Ectodermal cell (in vitro differentiated cells): Measurements from ENCODE around the gene MAP1B.

ENCODE experiments used
- H3K27ac ChIP-seq: 2 replicates; pipeline ENCODE4 v1.7.0; 2013; ENCODE audit warnings: mild to moderate bottlenecking, low read depth, low read length; ENCODE audit not compliant: insufficient read depth, poor library complexity, severe bottlenecking
- H3K27me3 ChIP-seq: 2 replicates; pipeline ENCODE4 v1.7.0; 2013; ENCODE audit warnings: mild to moderate bottlenecking, low read length; ENCODE audit not compliant: insufficient read depth, control insufficient read depth, poor library complexity, severe bottlenecking
- H3K36me3 ChIP-seq: one replicate; pipeline ENCODE4 v1.7.0; 2013; ENCODE audit warnings: low read length; ENCODE audit not compliant: control insufficient read depth, insufficient read depth
- H3K4me1 ChIP-seq: one replicate; pipeline ENCODE4 v1.7.0; 2013; ENCODE audit warnings: low read length; ENCODE audit not compliant: control insufficient read depth, insufficient read depth
- H3K4me3 ChIP-seq: 2 replicates; pipeline ENCODE4 v1.7.0; 2013; ENCODE audit warnings: low read depth, low read length, control low read depth; ENCODE audit not compliant: insufficient read depth
- H3K9me3 ChIP-seq: 2 replicates; pipeline ENCODE4 v1.7.0; 2013; ENCODE audit warnings: mild to moderate bottlenecking, low read length, moderate library complexity; ENCODE audit not compliant: control insufficient read depth
- WGBS, 2 experiments: methylation state at CpG; one replicate each; pipeline ENCODE4 v1.1.7; 2013; ENCODE audit warnings: missing lambda C conversion rate in 2 of 2; 5-methylcytosine and 5-hydroxymethylcytosine counted together

Gene MAP1B

GRCh38 chr5:72184408-72184807, 77.1 kb downstream of the MAP1B start:
- H3K36me3 ChIP-seq = peaks cover 35% of the 10 kb centered on the region
- no peak overlapping the region for H3K4me3 ChIP-seq
- WGBS, 2 experiments = 88 to 100% methylated on average over 2 to 3 of the region's 3 CpGs
- H3K27ac ChIP-seq = peak overlapping the region; percentile 92
- no peaks in the 10 kb centered on the region for H3K27me3 ChIP-seq
- no peaks in the 10 kb centered on the region for H3K9me3 ChIP-seq
- peaks cover 50% of the 10 kb centered on the region for H3K4me1 ChIP-seq

- Histone ChIP-seq H3K36me3 (peaks cover 35% of the 10 kb centered on the region), H3K27ac (no peak overlapping the region), H3K4me3 (no peak overlapping the region), H3K9me3 (no peaks in the 10 kb centered on the region), H3K4me1 (peaks cover 38% of the 10 kb centered on the region), H3K27me3 (no peaks in the 10 kb centered on the region)
- 94 to 96% methylated on average over 10 of the region's 10 CpGs for WGBS, 2 experiments
These were observed 78.4 kb downstream of the MAP1B start for GRCh38 chr5:72185496-72186329.

GRCh38 chr5:72187388-72188075, 80.3 kb downstream of the MAP1B start:
- Histone ChIP-seq H3K4me3 (no peak overlapping the region), H3K9me3 (no peaks in the 10 kb centered on the region), H3K36me3 (peaks cover 36% of the 10 kb centered on the region), H3K27me3 (no peaks in the 10 kb centered on the region), H3K4me1 (peaks cover 27% of the 10 kb centered on the region), H3K27ac (no peak overlapping the region)
- WGBS, 2 experiments = 83 to 88% methylated on average over 5 of the region's 5 CpGs

GRCh38 chr5:72188166-72188565, 80.9 kb downstream of the MAP1B start:
- no peak overlapping the region for H3K27ac ChIP-seq
- H3K27me3 ChIP-seq = no peaks in the 10 kb centered on the region
- H3K36me3 ChIP-seq = peaks cover 42% of the 10 kb centered on the region
- 100% methylated on average over 2 of the region's 2 CpGs for WGBS, 2 experiments
- H3K4me1 ChIP-seq = peaks cover 21% of the 10 kb centered on the region
- H3K9me3 ChIP-seq = no peaks in the 10 kb centered on the region
- H3K4me3 ChIP-seq = no peak overlapping the region

GRCh38 chr5:72189146-72189545, 81.9 kb downstream of the MAP1B start:
- peaks cover 46% of the 10 kb centered on the region for H3K36me3 ChIP-seq
- 92 to 95% methylated on average over 2 of the region's 2 CpGs for WGBS, 2 experiments

GRCh38 chr5:72191404-72191803, 84.1 kb downstream of the MAP1B start:
- WGBS, 2 experiments = 93 to 95% methylated on average over 3 of the region's 3 CpGs
- H3K4me3 ChIP-seq = no peak overlapping the region
- H3K36me3 ChIP-seq = peaks cover 51% of the 10 kb centered on the region
- H3K9me3 ChIP-seq = no peaks in the 10 kb centered on the region
- H3K4me1 ChIP-seq = no peaks in the 10 kb centered on the region
- no peak overlapping the region for H3K27ac ChIP-seq
- H3K27me3 ChIP-seq = no peaks in the 10 kb centered on the region

More at GRCh38 chr5:72189146-72189545, 81.9 kb downstream of the MAP1B start:
- no peak overlapping the region for H3K27ac ChIP-seq
- H3K27me3 ChIP-seq = no peaks in the 10 kb centered on the region
- H3K9me3 ChIP-seq = no peaks in the 10 kb centered on the region
- no peak overlapping the region for H3K4me3 ChIP-seq
- H3K4me1 ChIP-seq = peaks cover 11% of the 10 kb centered on the region

GRCh38 chr5:72194846-72195245, 87.6 kb downstream of the MAP1B start:
- Histone ChIP-seq H3K27ac (no peak overlapping the region), H3K9me3 (no peaks in the 10 kb centered on the region), H3K27me3 (no peaks in the 10 kb centered on the region), H3K4me3 (no peak overlapping the region), H3K4me1 (no peaks in the 10 kb centered on the region), H3K36me3 (peaks cover 70% of the 10 kb centered on the region)
- WGBS, 2 experiments = 96% methylated on average over 6 of the region's 6 CpGs

GRCh38 chr5:72195581-72195980, 88.3 kb downstream of the MAP1B start:
- Histone ChIP-seq H3K36me3 (peaks cover 77% of the 10 kb centered on the region), H3K9me3 (no peaks in the 10 kb centered on the region), H3K27me3 (no peaks in the 10 kb centered on the region), H3K4me1 (no peaks in the 10 kb centered on the region), H3K27ac (no peak overlapping the region), H3K4me3 (no peak overlapping the region)
- WGBS, 2 experiments = 96 to 97% methylated on average over 10 of the region's 10 CpGs

- no peak overlapping the region for H3K4me3 ChIP-seq
- H3K4me1 ChIP-seq = no peaks in the 10 kb centered on the region
- 96 to 97% methylated on average over 5 of the region's 5 CpGs for WGBS, 2 experiments
- no peaks in the 10 kb centered on the region for H3K9me3 ChIP-seq
- no peaks in the 10 kb centered on the region for H3K27me3 ChIP-seq
- peaks cover 84% of the 10 kb centered on the region for H3K36me3 ChIP-seq
- no peak overlapping the region for H3K27ac ChIP-seq
These were observed 90.1 kb downstream of the MAP1B start for GRCh38 chr5:72197393-72197792.

- H3K36me3 ChIP-seq = peaks cover 83% of the 10 kb centered on the region
- H3K27me3 ChIP-seq = no peaks in the 10 kb centered on the region
- WGBS, 2 experiments = 96% methylated on average over 15 of the region's 15 CpGs
These were observed 92.4 kb downstream of the MAP1B start for GRCh38 chr5:72199681-72200080.

More at GRCh38 chr5:72199681-72200080, 92.4 kb downstream of the MAP1B start:
- Histone ChIP-seq H3K4me3 (no peak overlapping the region), H3K9me3 (no peaks in the 10 kb centered on the region), H3K4me1 (no peaks in the 10 kb centered on the region), H3K27ac (no peak overlapping the region)
